NCI-H146 (cell line): ENCODE results near the gene PSMA8.
"Not testable (repeated sequence)": the region's sequence is repeated elsewhere in the genome, so short reads cannot be mapped to it uniquely, and the experiment has no call there.

Experiments
- DNase-seq: peaks from one replicate; lab custom pipeline; 2025; lab: John Stamatoyannopoulos, UW

Gene PSMA8

GRCh38 chr18:26176134-26176533, 42.5 kb downstream of the PSMA8 start:
- no peak for DNase-seq

- DNase-seq, result no peak
Measured at GRCh38 chr18:26181343-26181826, 47.7 kb downstream of the PSMA8 start.

- no peak for DNase-seq
Measured at GRCh38 chr18:26183395-26184112, 49.9 kb downstream of the PSMA8 start.

- no peak for DNase-seq
Measured at GRCh38 chr18:26185267-26185666, 51.6 kb downstream of the PSMA8 start.

GRCh38 chr18:26190506-26190905, 56.8 kb downstream of the PSMA8 start:
- no peak for DNase-seq

GRCh38 chr18:26192233-26192632, 58.6 kb downstream of the PSMA8 start:
- no peak for DNase-seq

GRCh38 chr18:26196605-26197004, 62.9 kb downstream of the PSMA8 start:
- DNase-seq, result no peak

GRCh38 chr18:26202001-26202400, 68.3 kb downstream of the PSMA8 start:
- not testable (repeated sequence) for DNase-seq

- no peak for DNase-seq
Measured at GRCh38 chr18:26205318-26205717, 71.6 kb downstream of the PSMA8 start.

GRCh38 chr18:26206488-26206887, 72.8 kb downstream of the PSMA8 start:
- no peak for DNase-seq

- DNase-seq, result no peak
Measured at GRCh38 chr18:26207937-26208336, 74.3 kb downstream of the PSMA8 start.

GRCh38 chr18:26208977-26209376, 75.3 kb downstream of the PSMA8 start:
- no peak for DNase-seq

GRCh38 chr18:26210147-26210546, 76.5 kb downstream of the PSMA8 start:
- DNase-seq, result no peak

- no peak for DNase-seq
Measured at GRCh38 chr18:26215247-26215970, 81.7 kb downstream of the PSMA8 start.

GRCh38 chr18:26225022-26225693, 91.5 kb downstream of the PSMA8 start:
- DNase-seq, result no peak

- DNase-seq, result no peak
Measured at GRCh38 chr18:26225915-26226228, 92.2 kb downstream of the PSMA8 start.

- DNase-seq, result peak; percentile 85
Measured at GRCh38 chr18:26226229-26227050, 92.8 kb downstream of the PSMA8 start, which contains the start of gene TAF4B. Gene TAF4B, plus strand, starts transcription at chr18:26226445. Its CDS starts 489 bp downstream, at chr18:26226934.

GRCh38 chr18:26227051-26227670, 93.5 kb downstream of the PSMA8 start:
- DNase-seq, result no peak

GRCh38 chr18:26228562-26229260, 95.0 kb downstream of the PSMA8 start:
- DNase-seq, result no peak

GRCh38 chr18:26230497-26230896, 96.8 kb downstream of the PSMA8 start:
- no peak for DNase-seq

- DNase-seq, result no peak
Measured at GRCh38 chr18:26233208-26233607, 99.5 kb downstream of the PSMA8 start.
